Measurements from ENCODE around the gene INTS3.

DNA sequence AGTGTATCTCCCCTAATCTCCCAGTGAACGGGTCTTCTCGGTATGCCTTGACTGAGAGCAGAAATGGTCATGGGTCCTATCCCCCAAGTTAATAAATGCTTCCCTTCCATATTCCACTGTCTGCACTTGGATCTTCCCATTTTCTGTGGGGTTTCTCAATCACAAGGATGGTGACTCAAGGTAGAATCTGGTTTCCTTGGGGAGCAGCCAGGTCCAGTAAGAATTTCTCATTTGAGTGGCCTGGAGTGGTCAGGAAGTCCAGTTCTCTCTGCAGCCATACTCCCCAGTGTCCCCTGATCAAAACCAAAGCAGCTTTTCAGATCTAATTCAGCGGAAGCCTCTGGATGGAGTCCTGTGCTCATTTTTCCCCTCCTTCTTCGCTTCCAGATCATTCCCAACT is 32.6 kb downstream of the INTS3 start:
- TF ChIP-seq ZNF274 (IDR thresholded peaks at IDR 0.05; ENCODE audit: low read depth, low read length), result no peak
- TF ChIP-seq SUZ12 (IDR thresholded peaks at IDR 0.05; ENCODE audit: extremely low read depth, insufficient read depth, insufficient read length), result no peak
